ENCODE measurements around the gene MYO1B. TPM values are rescaled to one million over a fixed set of nuclear protein-coding genes. Genes with fewer than 3 reads are reported as not detected.

MYO1B gene
- total RNA-seq, 4 donors from 2014 or later = 17.2 to 31.8 (median 28.8) TPM

GRCh38 chr2:191301971-191302370 lies 56.8 kb downstream of the MYO1B start:
- Histone ChIP-seq H3K4me3 (no peak overlapping the region), H3K27me3 (no peaks in the 10 kb centered on the region), H3K9me3 (no peaks in the 10 kb centered on the region), H3K27ac (no peak overlapping the region), H3K4me1 (peaks cover 16% of the 10 kb centered on the region), H3K36me3 (no peaks in the 10 kb centered on the region)
- TF ChIP-seq CTCF (IDR thresholded peaks at IDR 0.05) (no peak), EP300 (IDR thresholded peaks at IDR 0.05) (no peak), POLR2AphosphoS5 (IDR thresholded peaks at IDR 0.05) (no peak), POLR2A (IDR thresholded peaks at IDR 0.05) (no peak)
- 94% methylated on average over 3 of the region's 3 CpGs for WGBS
- DNase-seq (ENCODE audit: low spot score in 2 of 2) = no peak

- Histone ChIP-seq H3K4me3 (no peak overlapping the region), H3K36me3 (no peaks in the 10 kb centered on the region), H3K4me1 (peaks cover 16% of the 10 kb centered on the region), H3K9me3 (no peaks in the 10 kb centered on the region), H3K27me3 (no peaks in the 10 kb centered on the region), H3K27ac (no peak overlapping the region)
- no peak for DNase-seq (ENCODE audit: low spot score in 2 of 2)
- 65% methylated on average over 3 of the region's 3 CpGs for WGBS
- TF ChIP-seq CTCF (IDR thresholded peaks at IDR 0.05) = no peak
- no peak for TF ChIP-seq POLR2A (IDR thresholded peaks at IDR 0.05)
- no peak for TF ChIP-seq EP300 (IDR thresholded peaks at IDR 0.05)
- TF ChIP-seq POLR2AphosphoS5 (IDR thresholded peaks at IDR 0.05) = no peak
Measured at GRCh38 chr2:191302459-191303139, 57.4 kb downstream of the MYO1B start.

GRCh38 chr2:191303140-191304005 lies 58.2 kb downstream of the MYO1B start:
- WGBS = 69% methylated on average over 5 of the region's 5 CpGs
- Histone ChIP-seq H3K4me1 (peaks cover 16% of the 10 kb centered on the region), H3K27me3 (no peaks in the 10 kb centered on the region), H3K36me3 (no peaks in the 10 kb centered on the region), H3K4me3 (no peak overlapping the region), H3K27ac (no peak overlapping the region), H3K9me3 (no peaks in the 10 kb centered on the region)
- no peak for DNase-seq (ENCODE audit: low spot score in 2 of 2)
- TF ChIP-seq POLR2A (IDR thresholded peaks at IDR 0.05) (no peak), EP300 (IDR thresholded peaks at IDR 0.05) (no peak), CTCF (IDR thresholded peaks at IDR 0.05) (no peak), POLR2AphosphoS5 (IDR thresholded peaks at IDR 0.05) (no peak)

GRCh38 chr2:191304939-191305875 lies 60.0 kb downstream of the MYO1B start:
- H3K27ac ChIP-seq = peak overlapping the region; percentile 65
- DNase-seq (ENCODE audit: low spot score in 2 of 2) = peak; percentile 68 to 81
- H3K27me3 ChIP-seq = no peaks in the 10 kb centered on the region
- TF ChIP-seq POLR2AphosphoS5 (IDR thresholded peaks at IDR 0.05) = no peak
- TF ChIP-seq CTCF (IDR thresholded peaks at IDR 0.05) = no peak
- H3K36me3 ChIP-seq = no peaks in the 10 kb centered on the region
- no peaks in the 10 kb centered on the region for H3K9me3 ChIP-seq
- no peak overlapping the region for H3K4me3 ChIP-seq
- H3K4me1 ChIP-seq = peaks cover 16% of the 10 kb centered on the region
- 36% methylated on average over 8 of the region's 8 CpGs for WGBS
